Neural progenitor cell (in vitro differentiated cells): ENCODE measurements around the gene MAPRE3. TPM values are rescaled to one million over a fixed set of nuclear protein-coding genes. Genes with fewer than 3 reads are reported as not detected.

Experiments used
- DNase-seq: peaks from one replicate; pipeline ENCODE4 v3.0.0-alpha.2; 2016; ENCODE audit warnings: low spot score
- H2AFZ ChIP-seq: fragments of 200-600 bp; sonication (generic); replicated peaks from 2 replicates; pipeline ENCODE4 v1.6.1; 2016; ENCODE audit warnings: antibody characterized with exemption
- H3F3A ChIP-seq: fragments of 200-600 bp; sonication (generic); 2 replicates; pipeline ENCODE4 v1.6.1; 2016; ENCODE audit warnings: antibody characterized with exemption, low read depth
- H3K27ac ChIP-seq: fragments of 200-600 bp; sonication (generic); 2 replicates; pipeline ENCODE4 v1.5.1; 2016; ENCODE audit warnings: mild to moderate bottlenecking
- H3K27me3 ChIP-seq: fragments of 200-600 bp; sonication (generic); 2 replicates; pipeline ENCODE4 v1.6.1; 2016; ENCODE audit warnings: mild to moderate bottlenecking, moderate library complexity
- H3K36me3 ChIP-seq: fragments of 200-600 bp; sonication (generic); 2 replicates; pipeline ENCODE4 v1.5.1; 2016
- H3K4me1 ChIP-seq: fragments of 200-600 bp; sonication (generic); 2 replicates; pipeline ENCODE4 v1.6.1; 2016; ENCODE audit warnings: mixed run types
- H3K4me2 ChIP-seq: fragments of 200-600 bp; sonication (generic); 2 replicates; pipeline ENCODE4 v1.6.1; 2016
- H3K4me3 ChIP-seq: fragments of 200-600 bp; sonication (generic); 2 replicates; pipeline ENCODE4 v1.5.1; 2016
- H3K79me2 ChIP-seq: fragments of 200-600 bp; sonication (generic); 2 replicates; pipeline ENCODE4 v1.6.1; 2016; ENCODE audit warnings: low read depth
- H3K9ac ChIP-seq: fragments of 200-600 bp; sonication (generic); 2 replicates; pipeline ENCODE4 v1.6.1; 2016
- H3K9me3 ChIP-seq: fragments of 200-600 bp; sonication (generic); 2 replicates; pipeline ENCODE4 v1.5.1; 2016; ENCODE audit warnings: low read depth
- H4K20me1 ChIP-seq: fragments of 200-600 bp; sonication (generic); 2 replicates; pipeline ENCODE4 v1.6.1; 2016; ENCODE audit warnings: low read depth
- H3K27ac Mint-ChIP-seq: 3 replicates; pipeline ENCODE4 v1.8.0; 2021; ENCODE audit warnings: mixed read lengths
- H3K27me3 Mint-ChIP-seq: 2 replicates; pipeline ENCODE4 v1.8.0; 2022; ENCODE audit warnings: low read depth, mild to moderate bottlenecking, inconsistent platforms, moderate library complexity, mixed read lengths; ENCODE audit not compliant: insufficient read depth
- H3K36me3 Mint-ChIP-seq: 3 replicates; pipeline ENCODE4 v1.8.0; 2021; ENCODE audit warnings: mixed read lengths
- H3K4me1 Mint-ChIP-seq: 3 replicates; pipeline ENCODE4 v1.8.0; 2021; ENCODE audit warnings: mixed read lengths
- H3K4me3 Mint-ChIP-seq: 3 replicates; pipeline ENCODE4 v1.8.0; 2021; ENCODE audit warnings: mild to moderate bottlenecking, moderate library complexity, mixed read lengths
- H3K9me3 Mint-ChIP-seq: 3 replicates; pipeline ENCODE4 v1.8.0; 2020; ENCODE audit warnings: mixed read lengths
- CTCF ChIP-seq: fragments of 200-600 bp; sonication (generic); IDR thresholded peaks from 2 replicates; pipeline ENCODE4 v1.5.1; 2017; ENCODE audit warnings: antibody characterized with exemption, mild to moderate bottlenecking
- EZH2 ChIP-seq: fragments of 200-600 bp; sonication (generic); IDR thresholded peaks from 2 replicates; pipeline ENCODE4 v1.6.1; 2017; ENCODE audit warnings: antibody characterized with exemption, mild to moderate bottlenecking, moderate library complexity
- EZH2phosphoT487 ChIP-seq: fragments of 200-600 bp; sonication (generic); IDR thresholded peaks from 2 replicates; pipeline ENCODE4 v1.6.1; 2017; ENCODE audit warnings: antibody characterized with exemption
- total RNA-seq: library from RNA; depleted of rRNA; stranded (reverse); fragments of >200 nt; gene quantifications from 2 replicates; pipeline ENCODE4 v1.2.3, GENCODE V29; 2015; ENCODE audit warnings: low replicate concordance

MAPRE3 gene
- total RNA-seq, 1 donor from 2014 or later: 3.1 TPM

- peak overlapping the region; percentile 46 for H3K27ac ChIP-seq
- H3K27me3 Mint-ChIP-seq: peaks cover 4% of the 10 kb centered on the region
- H3K9ac ChIP-seq: no peak overlapping the region
- H3K4me3 Mint-ChIP-seq: no peak overlapping the region
- no peak for TF ChIP-seq EZH2phosphoT487
- no peak for TF ChIP-seq CTCF
- TF ChIP-seq EZH2: no peak
- H3K36me3 ChIP-seq: no peaks in the 10 kb centered on the region
- no peaks in the 10 kb centered on the region for H3K79me2 ChIP-seq
- H3K27me3 ChIP-seq: no peaks in the 10 kb centered on the region
- no peaks in the 10 kb centered on the region for H3K9me3 Mint-ChIP-seq
- peaks cover 8% of the 10 kb centered on the region for H3K4me1 ChIP-seq
- peak; percentile 31 for DNase-seq
- H3K4me1 Mint-ChIP-seq: peaks cover 5% of the 10 kb centered on the region
- H3K4me3 ChIP-seq: no peak overlapping the region
- peaks cover 49% of the 10 kb centered on the region for H4K20me1 ChIP-seq
- H3K4me2 ChIP-seq: peak overlapping the region; percentile 15
- H3F3A ChIP-seq: peaks cover 28% of the 10 kb centered on the region
- no peaks in the 10 kb centered on the region for H3K9me3 ChIP-seq
- H2AFZ ChIP-seq: no peak overlapping the region
- no peak overlapping the region for H3K27ac Mint-ChIP-seq
- peaks cover 42% of the 10 kb centered on the region for H3K36me3 Mint-ChIP-seq
Observed at GRCh38 chr2:26945991-26946750, 24.3 kb upstream of the MAPRE3 start.

GRCh38 chr2:26946841-26947784 is 23.3 kb upstream of the MAPRE3 start:
- Histone ChIP-seq H3F3A (peaks cover 30% of the 10 kb centered on the region), H2AFZ (no peak overlapping the region), H3K9ac (no peak overlapping the region), H3K79me2 (no peaks in the 10 kb centered on the region), H3K4me1 (peaks cover 8% of the 10 kb centered on the region), H3K27me3 (no peaks in the 10 kb centered on the region), H3K36me3 (no peaks in the 10 kb centered on the region), H3K4me2 (no peak overlapping the region), H4K20me1 (peaks cover 44% of the 10 kb centered on the region), H3K27ac (peak overlapping the region; percentile 46), H3K4me3 (no peak overlapping the region), H3K9me3 (no peaks in the 10 kb centered on the region)
- Mint-ChIP-seq H3K4me3 (no peak overlapping the region), H3K27me3 (peaks cover 4% of the 10 kb centered on the region), H3K9me3 (no peaks in the 10 kb centered on the region), H3K27ac (no peak overlapping the region), H3K36me3 (peaks cover 38% of the 10 kb centered on the region), H3K4me1 (peaks cover 5% of the 10 kb centered on the region)
- DNase-seq: no peak
- no peak for TF ChIP-seq EZH2phosphoT487
- TF ChIP-seq CTCF: no peak
- TF ChIP-seq EZH2: no peak

GRCh38 chr2:26948800-26949199 is 21.6 kb upstream of the MAPRE3 start:
- peaks cover 8% of the 10 kb centered on the region for H3K4me1 ChIP-seq
- H3K9ac ChIP-seq: no peak overlapping the region
- H3K27me3 ChIP-seq: no peaks in the 10 kb centered on the region
- H3K4me3 Mint-ChIP-seq: no peak overlapping the region
- no peaks in the 10 kb centered on the region for H3K9me3 Mint-ChIP-seq
- no peaks in the 10 kb centered on the region for H3K79me2 ChIP-seq
- H3K27ac ChIP-seq: no peak overlapping the region
- no peak overlapping the region for H3K4me3 ChIP-seq
- no peak for DNase-seq
- peaks cover 25% of the 10 kb centered on the region for H3K36me3 Mint-ChIP-seq
- no peak overlapping the region for H2AFZ ChIP-seq
- H3K4me2 ChIP-seq: no peak overlapping the region
- no peak for TF ChIP-seq EZH2
- TF ChIP-seq EZH2phosphoT487: no peak
- no peak for TF ChIP-seq CTCF
- H3K4me1 Mint-ChIP-seq: no peaks in the 10 kb centered on the region
- H3K9me3 ChIP-seq: no peaks in the 10 kb centered on the region
- H3F3A ChIP-seq: peaks cover 32% of the 10 kb centered on the region
- H3K36me3 ChIP-seq: no peaks in the 10 kb centered on the region
- no peak overlapping the region for H3K27ac Mint-ChIP-seq
- peaks cover 2% of the 10 kb centered on the region for H3K27me3 Mint-ChIP-seq
- peaks cover 32% of the 10 kb centered on the region for H4K20me1 ChIP-seq
